ENCODE results near the gene MSI2.

The MSI2 gene

GRCh38 chr17:57264250-57264649 is 7.9 kb downstream of the MSI2 start:
- Histone ChIP-seq H3K14ac (ENCODE audit: low read length) (no peak overlapping the region), H3K9me3 (replicated peaks in 1 of 2; ENCODE audit: control insufficient read depth in 2 of 2, insufficient read depth in 1 of 2, low read depth in 1 of 2, low read length in 2 of 2) (peaks cover 0 to 38% of the 10 kb centered on the region in 2 donors), H3K4me3 (ENCODE audit: low read length in 2 of 2) (no peak overlapping the region), H3K23ac (ENCODE audit: low read depth, low read length, poor library complexity) (no peak overlapping the region), H3K36me3 (replicated peaks in 1 of 2; ENCODE audit: control insufficient read depth in 2 of 2, insufficient read depth in 2 of 2, low read length in 2 of 2) (peaks cover 29 to 95% of the 10 kb centered on the region in 2 donors), H2AFZ (ENCODE audit: low read length) (no peak overlapping the region), H2BK120ac (ENCODE audit: low read depth, low read length) (no peak overlapping the region), H3K18ac (ENCODE audit: low read length) (no peak overlapping the region), H3K9ac (ENCODE audit: low read depth, low read length, poor library complexity) (no peak overlapping the region), H3K27me3 (ENCODE audit: control insufficient read depth in 3 of 3, insufficient read depth in 3 of 3, low read depth in 1 of 3, low read length in 3 of 3) (no peaks in the 10 kb centered on the region), H3K4me1 (ENCODE audit: control insufficient read depth in 2 of 2, insufficient read depth in 1 of 2, low read depth in 1 of 2, low read length in 2 of 2) (peaks cover 9 to 13% of the 10 kb centered on the region in 2 donors), H4K91ac (ENCODE audit: low read depth, low read length, poor library complexity) (no peak overlapping the region), H2AK5ac (ENCODE audit: low read depth, low read length) (no peak overlapping the region), H4K8ac (ENCODE audit: low read depth, low read length) (no peak overlapping the region), H3K79me1 (ENCODE audit: low read depth, low read length) (peaks cover 4% of the 10 kb centered on the region), H2BK12ac (ENCODE audit: low read length) (no peak overlapping the region), H3K27ac (replicated peaks; ENCODE audit: low read length) (no peak overlapping the region), H3K4ac (ENCODE audit: low read length) (no peak overlapping the region), H3K4me2 (ENCODE audit: insufficient read depth, low read length, poor library complexity, severe bottlenecking) (no peak overlapping the region), H2BK5ac (ENCODE audit: low read length) (no peak overlapping the region), H2BK15ac (ENCODE audit: low read length) (no peak overlapping the region)
- DNase-seq (ENCODE audit: low spot score): no peak
- WGBS, 2 donors (ENCODE audit: extremely low coverage in 2 of 2, insufficient read length in 2 of 2, insufficient replicate concordance in 1 of 2): no CpG with 5 or more reads among the region's 5 CpGs

DNA sequence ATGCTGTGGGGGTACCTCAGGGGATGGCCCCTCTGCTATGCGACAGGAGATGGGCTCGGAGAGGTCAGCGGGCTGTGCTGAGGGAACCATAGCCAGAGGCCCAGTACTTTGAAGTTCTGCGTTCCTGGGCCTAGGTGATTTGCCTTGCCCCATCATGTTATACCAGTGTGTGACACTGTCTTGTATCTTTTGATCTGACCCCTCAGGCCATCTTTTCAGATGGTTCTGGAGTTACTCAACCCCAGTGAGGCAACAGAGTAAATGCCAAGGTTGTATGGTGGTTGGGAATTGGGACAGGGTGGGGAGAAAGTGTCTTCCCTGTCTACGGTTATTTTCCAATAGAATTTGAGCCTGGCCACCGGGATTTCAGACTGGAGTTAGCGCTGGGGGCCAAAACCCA is 8.5 kb downstream of the MSI2 start:
- no CpG with 5 or more reads among the region's 7 CpGs for WGBS, 2 donors (ENCODE audit: extremely low coverage in 2 of 2, insufficient read length in 2 of 2, insufficient replicate concordance in 1 of 2)
- H3K14ac ChIP-seq (ENCODE audit: low read length): no peak overlapping the region
- no peak overlapping the region for H3K23ac ChIP-seq (ENCODE audit: low read depth, low read length, poor library complexity)
- H3K36me3 ChIP-seq (replicated peaks in 1 of 2; ENCODE audit: control insufficient read depth in 2 of 2, insufficient read depth in 2 of 2, low read length in 2 of 2): peaks cover 32 to 95% of the 10 kb centered on the region in 2 donors
- H2BK12ac ChIP-seq (ENCODE audit: low read length): no peak overlapping the region
- DNase-seq (ENCODE audit: low spot score): no peak
- H3K4me3 ChIP-seq (ENCODE audit: low read length in 2 of 2): no peak overlapping the region
- no peak overlapping the region for H4K8ac ChIP-seq (ENCODE audit: low read depth, low read length)
- H4K91ac ChIP-seq (ENCODE audit: low read depth, low read length, poor library complexity): no peak overlapping the region
- no peak overlapping the region for H3K9ac ChIP-seq (ENCODE audit: low read depth, low read length, poor library complexity)
- no peak overlapping the region for H2BK120ac ChIP-seq (ENCODE audit: low read depth, low read length)
- H3K18ac ChIP-seq (ENCODE audit: low read length): no peak overlapping the region
- H2BK5ac ChIP-seq (ENCODE audit: low read length): no peak overlapping the region
- no peak overlapping the region for H2BK15ac ChIP-seq (ENCODE audit: low read length)
- H2AFZ ChIP-seq (ENCODE audit: low read length): no peak overlapping the region
- peaks cover 7 to 11% of the 10 kb centered on the region in 2 donors for H3K4me1 ChIP-seq (ENCODE audit: control insufficient read depth in 2 of 2, insufficient read depth in 1 of 2, low read depth in 1 of 2, low read length in 2 of 2)
- no peak overlapping the region for H3K4ac ChIP-seq (ENCODE audit: low read length)
- no peak overlapping the region for H2AK5ac ChIP-seq (ENCODE audit: low read depth, low read length)
- H3K9me3 ChIP-seq (replicated peaks in 1 of 2; ENCODE audit: control insufficient read depth in 2 of 2, insufficient read depth in 1 of 2, low read depth in 1 of 2, low read length in 2 of 2): peaks cover 0 to 38% of the 10 kb centered on the region in 2 donors
- H3K4me2 ChIP-seq (ENCODE audit: insufficient read depth, low read length, poor library complexity, severe bottlenecking): no peak overlapping the region
- no peaks in the 10 kb centered on the region for H3K27me3 ChIP-seq (ENCODE audit: control insufficient read depth in 3 of 3, insufficient read depth in 3 of 3, low read depth in 1 of 3, low read length in 3 of 3)
- peaks cover 6% of the 10 kb centered on the region for H3K79me1 ChIP-seq (ENCODE audit: low read depth, low read length)
- H3K27ac ChIP-seq (replicated peaks; ENCODE audit: low read length): no peak overlapping the region

DNA sequence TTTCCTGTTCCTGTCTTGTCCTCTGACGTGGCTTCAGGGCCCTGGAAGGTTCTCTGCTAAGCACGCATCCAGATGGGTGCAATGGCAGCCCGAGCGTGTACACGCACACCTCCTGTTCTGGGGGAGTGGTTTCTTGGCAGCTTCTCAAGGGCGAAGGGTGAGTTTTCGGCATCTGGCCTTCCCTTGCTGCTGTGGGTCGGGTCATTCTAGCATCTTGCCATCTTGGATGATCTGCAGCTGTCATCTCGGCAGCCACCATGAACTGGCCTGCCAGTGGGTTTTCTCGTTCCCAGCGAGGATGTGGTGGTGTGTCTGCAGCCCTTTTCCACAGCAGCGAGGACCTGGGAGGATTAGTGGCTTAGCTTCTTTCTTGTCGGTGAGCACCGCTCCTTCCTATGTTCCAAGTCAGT is 10.6 kb downstream of the MSI2 start:
- no peak for DNase-seq (ENCODE audit: low spot score)
- Histone ChIP-seq H4K8ac (ENCODE audit: low read depth, low read length) (no peak overlapping the region), H2BK120ac (ENCODE audit: low read depth, low read length) (no peak overlapping the region), H3K9ac (ENCODE audit: low read depth, low read length, poor library complexity) (no peak overlapping the region), H3K23ac (ENCODE audit: low read depth, low read length, poor library complexity) (no peak overlapping the region), H2BK12ac (ENCODE audit: low read length) (no peak overlapping the region), H3K79me1 (ENCODE audit: low read depth, low read length) (peaks cover 6% of the 10 kb centered on the region), H3K4ac (ENCODE audit: low read length) (no peak overlapping the region), H3K36me3 (replicated peaks in 1 of 2; ENCODE audit: control insufficient read depth in 2 of 2, insufficient read depth in 2 of 2, low read length in 2 of 2) (peaks cover 32 to 84% of the 10 kb centered on the region in 2 donors), H3K9me3 (replicated peaks in 1 of 2; ENCODE audit: control insufficient read depth in 2 of 2, insufficient read depth in 1 of 2, low read depth in 1 of 2, low read length in 2 of 2) (peaks cover 0 to 38% of the 10 kb centered on the region in 2 donors), H3K4me1 (ENCODE audit: control insufficient read depth in 2 of 2, insufficient read depth in 1 of 2, low read depth in 1 of 2, low read length in 2 of 2) (peaks cover 11 to 19% of the 10 kb centered on the region in 2 donors), H2BK15ac (ENCODE audit: low read length) (no peak overlapping the region), H3K4me3 (ENCODE audit: low read length in 2 of 2) (no peak overlapping the region), H3K27ac (replicated peaks; ENCODE audit: low read length) (no peak overlapping the region), H2BK5ac (ENCODE audit: low read length) (no peak overlapping the region), H2AK5ac (ENCODE audit: low read depth, low read length) (no peak overlapping the region), H3K4me2 (ENCODE audit: insufficient read depth, low read length, poor library complexity, severe bottlenecking) (no peak overlapping the region), H3K14ac (ENCODE audit: low read length) (no peak overlapping the region), H3K18ac (ENCODE audit: low read length) (no peak overlapping the region), H2AFZ (ENCODE audit: low read length) (no peak overlapping the region), H4K91ac (ENCODE audit: low read depth, low read length, poor library complexity) (no peak overlapping the region), H3K27me3 (ENCODE audit: control insufficient read depth in 3 of 3, insufficient read depth in 3 of 3, low read depth in 1 of 3, low read length in 3 of 3) (no peaks in the 10 kb centered on the region)
- no CpG with 5 or more reads among the region's 14 CpGs for WGBS, 2 donors (ENCODE audit: extremely low coverage in 2 of 2, insufficient read length in 2 of 2, insufficient replicate concordance in 1 of 2)

- Histone ChIP-seq H3K4me2 (ENCODE audit: insufficient read depth, low read length, poor library complexity, severe bottlenecking) (no peak overlapping the region), H2AK5ac (ENCODE audit: low read depth, low read length) (no peak overlapping the region), H3K36me3 (replicated peaks in 1 of 2; ENCODE audit: control insufficient read depth in 2 of 2, insufficient read depth in 2 of 2, low read length in 2 of 2) (peaks cover 26 to 84% of the 10 kb centered on the region in 2 donors), H2BK120ac (ENCODE audit: low read depth, low read length) (no peak overlapping the region), H2BK5ac (ENCODE audit: low read length) (no peak overlapping the region), H2BK12ac (ENCODE audit: low read length) (no peak overlapping the region), H3K4me1 (ENCODE audit: control insufficient read depth in 2 of 2, insufficient read depth in 1 of 2, low read depth in 1 of 2, low read length in 2 of 2) (peaks cover 18 to 26% of the 10 kb centered on the region in 2 donors), H3K9ac (ENCODE audit: low read depth, low read length, poor library complexity) (no peak overlapping the region), H3K27ac (replicated peaks; ENCODE audit: low read length) (no peak overlapping the region), H4K91ac (ENCODE audit: low read depth, low read length, poor library complexity) (no peak overlapping the region), H3K4ac (ENCODE audit: low read length) (no peak overlapping the region), H2AFZ (ENCODE audit: low read length) (no peak overlapping the region), H3K23ac (ENCODE audit: low read depth, low read length, poor library complexity) (no peak overlapping the region), H3K18ac (ENCODE audit: low read length) (no peak overlapping the region), H2BK15ac (ENCODE audit: low read length) (no peak overlapping the region), H3K4me3 (ENCODE audit: low read length in 2 of 2) (no peak overlapping the region), H3K14ac (ENCODE audit: low read length) (no peak overlapping the region), H3K79me1 (ENCODE audit: low read depth, low read length) (peaks cover 6% of the 10 kb centered on the region), H3K27me3 (ENCODE audit: control insufficient read depth in 3 of 3, insufficient read depth in 3 of 3, low read depth in 1 of 3, low read length in 3 of 3) (no peaks in the 10 kb centered on the region), H4K8ac (ENCODE audit: low read depth, low read length) (no peak overlapping the region), H3K9me3 (replicated peaks in 1 of 2; ENCODE audit: control insufficient read depth in 2 of 2, insufficient read depth in 1 of 2, low read depth in 1 of 2, low read length in 2 of 2) (peaks cover 0 to 30% of the 10 kb centered on the region in 2 donors)
- DNase-seq (ENCODE audit: low spot score): no peak
- no CpG with 5 or more reads among the region's 8 CpGs for WGBS, 2 donors (ENCODE audit: extremely low coverage in 2 of 2, insufficient read length in 2 of 2, insufficient replicate concordance in 1 of 2)
These were observed 11.9 kb downstream of the MSI2 start for GRCh38 chr17:57268181-57268580.

All from neuronal stem cell (in vitro differentiated cells).